Chondrocyte (in vitro differentiated cells): ENCODE measurements around the gene ZFP1. TPM values are rescaled to one million over a fixed set of nuclear protein-coding genes. Genes with fewer than 3 reads are reported as not detected.

Experiments used
- DNase-seq: peaks from one replicate; pipeline ENCODE4 v3.0.0; 2021; ENCODE audit warnings: mixed read lengths, low spot score
- H3K27ac Mint-ChIP-seq: one replicate; pipeline ENCODE4 v1.8.0; 2021; ENCODE audit warnings: mild to moderate bottlenecking, moderate library complexity, mixed read lengths; ENCODE audit not compliant: unreplicated experiment
- H3K27me3 Mint-ChIP-seq: 2 replicates; pipeline ENCODE4 v1.8.0; 2021; ENCODE audit warnings: low read depth, mixed read lengths
- H3K36me3 Mint-ChIP-seq: 2 replicates; pipeline ENCODE4 v1.8.0; 2021; ENCODE audit warnings: low read depth, mixed read lengths
- H3K4me1 Mint-ChIP-seq: 2 replicates; pipeline ENCODE4 v1.8.0; 2021; ENCODE audit warnings: low read depth, mild to moderate bottlenecking, mixed read lengths
- H3K4me3 Mint-ChIP-seq: one replicate; pipeline ENCODE4 v1.8.0; 2021; ENCODE audit warnings: mild to moderate bottlenecking, moderate library complexity, mixed read lengths; ENCODE audit not compliant: unreplicated experiment
- H3K9me3 Mint-ChIP-seq: 2 replicates; pipeline ENCODE4 v1.8.0; 2021; ENCODE audit warnings: low read depth, mixed read lengths
- total RNA-seq: library from RNA; stranded (reverse); gene quantifications from 3 replicates; pipeline ENCODE4 v1.2.1, GENCODE V29; 2021
- TF ChIP-seq, protein P1 (sequence below): fragments of 200-600 bp; sonication (generic); IDR thresholded peaks from 2 replicates; pipeline ENCODE4 v1.5.0; 2021; ENCODE audit warnings: antibody characterized with exemption, mild to moderate bottlenecking, moderate library complexity

The ZFP1 gene
- total RNA-seq, 1 donor from 2014 or later = 15.3 TPM

DNA sequence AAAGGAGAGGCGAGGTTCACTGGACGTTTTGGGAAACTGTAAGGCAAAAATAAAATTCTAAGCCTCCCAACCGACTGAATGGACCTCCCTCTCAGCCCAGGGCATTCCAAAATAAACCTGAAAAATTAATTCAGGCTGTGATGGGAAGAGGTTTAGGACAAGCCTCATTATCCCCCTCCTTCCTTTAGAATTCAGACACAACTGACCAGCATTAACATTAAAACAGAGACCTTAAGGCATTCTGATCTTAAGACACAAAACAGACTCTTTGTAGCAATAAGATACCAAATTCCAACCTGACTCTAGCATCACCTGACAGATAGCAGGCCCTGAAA, 31.4 kb upstream of the ZFP1 start:
- peaks cover 9% of the 10 kb centered on the region for H3K4me1 Mint-ChIP-seq
- H3K9me3 Mint-ChIP-seq = peaks cover 3% of the 10 kb centered on the region
- DNase-seq = no peak
- H3K4me3 Mint-ChIP-seq = peak overlapping the region; percentile 78
- H3K36me3 Mint-ChIP-seq = no peaks in the 10 kb centered on the region
- TF ChIP-seq, protein P1, sequence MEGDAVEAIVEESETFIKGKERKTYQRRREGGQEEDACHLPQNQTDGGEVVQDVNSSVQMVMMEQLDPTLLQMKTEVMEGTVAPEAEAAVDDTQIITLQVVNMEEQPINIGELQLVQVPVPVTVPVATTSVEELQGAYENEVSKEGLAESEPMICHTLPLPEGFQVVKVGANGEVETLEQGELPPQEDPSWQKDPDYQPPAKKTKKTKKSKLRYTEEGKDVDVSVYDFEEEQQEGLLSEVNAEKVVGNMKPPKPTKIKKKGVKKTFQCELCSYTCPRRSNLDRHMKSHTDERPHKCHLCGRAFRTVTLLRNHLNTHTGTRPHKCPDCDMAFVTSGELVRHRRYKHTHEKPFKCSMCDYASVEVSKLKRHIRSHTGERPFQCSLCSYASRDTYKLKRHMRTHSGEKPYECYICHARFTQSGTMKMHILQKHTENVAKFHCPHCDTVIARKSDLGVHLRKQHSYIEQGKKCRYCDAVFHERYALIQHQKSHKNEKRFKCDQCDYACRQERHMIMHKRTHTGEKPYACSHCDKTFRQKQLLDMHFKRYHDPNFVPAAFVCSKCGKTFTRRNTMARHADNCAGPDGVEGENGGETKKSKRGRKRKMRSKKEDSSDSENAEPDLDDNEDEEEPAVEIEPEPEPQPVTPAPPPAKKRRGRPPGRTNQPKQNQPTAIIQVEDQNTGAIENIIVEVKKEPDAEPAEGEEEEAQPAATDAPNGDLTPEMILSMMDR = no peak
- no peaks in the 10 kb centered on the region for H3K27me3 Mint-ChIP-seq
- no peak overlapping the region for H3K27ac Mint-ChIP-seq

DNA sequence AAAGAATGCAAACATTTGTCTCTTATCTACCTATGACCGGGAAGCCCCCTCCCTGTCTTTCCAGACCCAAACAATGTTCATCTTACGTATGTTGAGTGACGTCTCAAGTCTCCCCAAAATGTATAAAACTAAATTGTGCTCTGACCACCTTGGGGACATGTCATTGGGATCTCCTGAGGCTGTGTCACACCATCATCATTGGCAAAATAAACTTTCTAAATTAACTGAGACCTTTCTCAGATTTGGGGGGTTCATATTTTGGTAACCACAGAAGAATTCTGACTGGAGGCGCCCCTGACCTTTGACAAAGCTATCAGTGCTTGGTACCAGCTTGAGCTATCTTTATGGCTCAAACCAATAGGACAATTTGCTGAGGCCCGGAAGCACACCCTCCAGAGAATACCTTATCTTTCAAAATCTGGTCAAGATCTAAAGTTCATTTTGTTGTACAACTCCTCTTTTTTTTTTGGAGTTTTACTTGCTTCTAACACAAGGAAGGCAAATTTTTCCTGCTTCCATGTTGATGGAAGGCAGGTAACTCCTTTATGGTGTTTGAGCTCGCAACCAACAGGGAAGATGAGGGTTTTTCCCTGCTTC, 29.3 kb upstream of the ZFP1 start:
- no peak overlapping the region for H3K4me3 Mint-ChIP-seq
- peaks cover 8% of the 10 kb centered on the region for H3K9me3 Mint-ChIP-seq
- no peaks in the 10 kb centered on the region for H3K27me3 Mint-ChIP-seq
- DNase-seq = no peak
- H3K36me3 Mint-ChIP-seq = no peaks in the 10 kb centered on the region
- H3K4me1 Mint-ChIP-seq = peaks cover 9% of the 10 kb centered on the region
- TF ChIP-seq, protein P1 = no peak
- no peak overlapping the region for H3K27ac Mint-ChIP-seq

DNA sequence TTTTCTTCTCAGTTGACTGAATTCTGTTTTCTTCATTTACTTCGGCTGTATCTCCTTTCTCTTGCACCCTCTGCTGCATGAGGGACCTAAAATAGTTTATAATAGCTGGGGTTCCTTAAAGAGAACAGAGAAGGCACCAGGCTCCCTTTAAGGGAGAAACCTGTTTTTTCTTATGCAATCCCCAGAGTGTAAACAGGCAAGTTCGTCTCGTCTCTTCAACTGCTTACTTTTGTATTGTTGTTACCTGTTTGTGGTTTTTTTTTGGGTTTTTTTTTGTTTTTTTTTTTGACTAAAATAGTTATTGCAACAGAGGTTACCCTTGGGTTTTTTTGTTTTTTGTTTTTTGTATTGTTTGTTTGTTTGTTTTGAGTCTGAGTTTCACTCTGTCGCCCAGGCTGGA, 28.1 kb upstream of the ZFP1 start:
- no peak overlapping the region for H3K27ac Mint-ChIP-seq
- TF ChIP-seq, protein P1 = no peak
- no peak overlapping the region for H3K4me3 Mint-ChIP-seq
- peaks cover 9% of the 10 kb centered on the region for H3K4me1 Mint-ChIP-seq
- H3K9me3 Mint-ChIP-seq = peaks cover 8% of the 10 kb centered on the region
- no peak for DNase-seq
- no peaks in the 10 kb centered on the region for H3K36me3 Mint-ChIP-seq
- no peaks in the 10 kb centered on the region for H3K27me3 Mint-ChIP-seq

- H3K4me1 Mint-ChIP-seq = no peaks in the 10 kb centered on the region
- H3K27ac Mint-ChIP-seq = no peak overlapping the region
- no peak for DNase-seq
- peaks cover 8% of the 10 kb centered on the region for H3K9me3 Mint-ChIP-seq
- TF ChIP-seq, protein P1 = no peak
- H3K27me3 Mint-ChIP-seq = no peaks in the 10 kb centered on the region
- no peaks in the 10 kb centered on the region for H3K36me3 Mint-ChIP-seq
- H3K4me3 Mint-ChIP-seq = no peak overlapping the region
These were observed 26.3 kb upstream of the ZFP1 start for GRCh38 chr16:75121949-75122568.

DNA sequence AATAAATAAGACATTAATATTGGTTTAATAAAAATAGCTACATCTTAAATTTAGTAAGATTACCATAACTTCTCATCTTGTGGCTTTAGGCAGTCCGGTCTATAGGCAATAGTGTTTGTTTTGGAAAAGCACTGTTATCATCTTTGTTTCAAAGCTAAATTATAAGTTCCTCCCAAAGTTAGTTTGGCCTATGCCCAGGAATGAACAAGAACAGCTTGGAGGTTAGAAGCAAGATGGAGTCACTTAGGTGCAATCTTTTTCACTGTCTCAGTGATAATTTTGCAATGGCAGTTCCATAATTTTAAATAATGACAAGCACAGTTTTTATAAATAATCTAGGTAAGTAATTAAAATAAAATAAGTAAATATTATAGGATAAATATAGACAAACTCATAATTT, 25.7 kb upstream of the ZFP1 start:
- Mint-ChIP-seq H3K27ac (no peak overlapping the region), H3K36me3 (peaks cover 2% of the 10 kb centered on the region), H3K4me1 (no peaks in the 10 kb centered on the region), H3K9me3 (peaks cover 11% of the 10 kb centered on the region), H3K27me3 (no peaks in the 10 kb centered on the region), H3K4me3 (no peak overlapping the region)
- DNase-seq = no peak
- TF ChIP-seq, protein P1 = no peak
